K562 (cell line): ENCODE results near the gene SPHK1. TPM values are rescaled to one million over a fixed set of nuclear protein-coding genes. Genes with fewer than 3 reads are reported as not detected.

Experiments used
- CEBPG ChIP-seq, 3 experiments: fragments of 200-800 bp in 1 of 3; sonication (Bioruptor generic) in 1 of 3; sonication (generic) in 1 of 3; formaldehyde crosslinking in 1 of 3; IDR thresholded peaks in 2 of 3; conservative IDR thresholded peaks in 1 of 3; 2 replicates each; pipeline versions ENCODE4 v1.6.1 to v1.8.0; 2016 to 2022; ENCODE audit warnings: missing compliant biosample characterization in 2 of 3, missing genetic modification characterization in 2 of 3, mild to moderate bottlenecking in 1 of 3, missing genetic modification reagents in 1 of 3
- CTBP1 ChIP-seq: fragments of 450-650 bp; IDR thresholded peaks from 2 replicates; pipeline ENCODE4 v1.6.1; 2016; ENCODE audit warnings: borderline replicate concordance
- DMBX1 ChIP-seq: fragments of 250-450 bp; sonication (Bioruptor Pico); IDR thresholded peaks from 2 replicates; pipeline ENCODE4 v1.8.0; 2022; ENCODE audit warnings: inconsistent platforms, mild to moderate bottlenecking, moderate library complexity, borderline replicate concordance
- E2F6 ChIP-seq, 2 experiments: IDR thresholded peaks; 2 replicates each; pipeline ENCODE4 v1.6.1; 2011; ENCODE audit warnings: borderline replicate concordance in 1 of 2, control low read depth in 1 of 2, low read depth in 1 of 2, low read length in 1 of 2, mild to moderate bottlenecking in 1 of 2, mixed read lengths in 1 of 2, moderate library complexity in 1 of 2; ENCODE audit not compliant: insufficient read depth in 1 of 2, insufficient read length in 1 of 2, poor library complexity in 1 of 2, severe bottlenecking in 1 of 2; ENCODE audit errors: extremely low read depth in 1 of 2
- ETS1 ChIP-seq: conservative IDR thresholded peaks from 2 replicates; pipeline ENCODE4 v1.6.1; 2011; ENCODE audit warnings: low read depth, mild to moderate bottlenecking, low read length; ENCODE audit not compliant: control insufficient read depth
- FOXA3 ChIP-seq, 2 experiments: fragments of 450-650 bp in 1 of 2; sonication (generic) in 1 of 2; formaldehyde crosslinking; IDR thresholded peaks in 1 of 2; conservative IDR thresholded peaks in 1 of 2; 2 replicates each; pipeline versions ENCODE4 v1.4.0 to v1.8.0; 2020 to 2022; ENCODE audit warnings: mild to moderate bottlenecking in 2 of 2, missing genetic modification reagents in 1 of 2
- FOXP1 ChIP-seq: sonication (generic); formaldehyde crosslinking; IDR thresholded peaks from 2 replicates; pipeline ENCODE4 v1.8.0; 2022; ENCODE audit warnings: mild to moderate bottlenecking, missing genetic modification reagents
- GABPA ChIP-seq: fragments of 200-800 bp; sonication (Bioruptor generic); conservative IDR thresholded peaks from 2 replicates; pipeline ENCODE4 v1.6.1; 2016; ENCODE audit warnings: low read depth, missing genetic modification characterization, missing compliant biosample characterization
- NRF1 ChIP-seq, 2 experiments: fragments of 450-650 bp; IDR thresholded peaks in 1 of 2; conservative IDR thresholded peaks in 1 of 2; 2 replicates each; pipeline ENCODE4 v1.6.1; 2014; ENCODE audit warnings: mild to moderate bottlenecking in 2 of 2
- polyA plus RNA-seq, 8 experiments: library from polyadenylated mRNA; depleted of rRNA in 4 of 8; stranded (reverse) in 5 of 8; unstranded in 3 of 8; fragments of >200 nt; fragmentation: Nextera tagmentation in 2 of 8; fragmentation: Illumina TruSeq in 1 of 8; extraction: Ambion mirVana in 2 of 8; extraction: Trizol in 1 of 8; gene quantifications; 2 replicates each; pipeline versions ENCODE4 v1.2.1 to v1.2.3, GENCODE V29; 2011 to 2014; ENCODE audit warnings: inconsistent platforms in 1 of 8, missing spikeins in 1 of 8
- total RNA-seq, 7 experiments: library from RNA; depleted of rRNA in 6 of 7; stranded (reverse); fragments of >200 nt in 6 of 7; fragmentation: Illumina TruSeq in 2 of 7; extraction: Trizol in 2 of 7; gene quantifications; 2 replicates each; pipeline versions ENCODE4 v1.2.1 to v1.2.3, GENCODE V29; 2011 to 2021; ENCODE audit warnings: low replicate concordance in 1 of 7
- TF ChIP-seq, protein P1 (sequence below): fragments of 250-450 bp; sonication (Bioruptor Pico); IDR thresholded peaks from 2 replicates; pipeline ENCODE4 v1.8.0; 2022; ENCODE audit warnings: inconsistent platforms
- TF ChIP-seq, protein P2 (sequence below), 2 experiments: fragments of 450-650 bp in 1 of 2; IDR thresholded peaks; 2 replicates each; pipeline ENCODE4 v1.6.1; 2011 to 2017; ENCODE audit warnings: low read depth in 2 of 2, antibody characterized with exemption in 1 of 2, borderline replicate concordance in 1 of 2, low read length in 1 of 2, mild to moderate bottlenecking in 1 of 2, mixed read lengths in 1 of 2; ENCODE audit not compliant: control insufficient read depth in 1 of 2
- TF ChIP-seq, protein P3 (sequence below): fragments of 250-450 bp; sonication (Bioruptor Pico); IDR thresholded peaks from 2 replicates; pipeline ENCODE4 v1.4.0; 2020
- TF ChIP-seq, protein P4 (sequence below), 3 experiments: fragments of 200-800 bp in 1 of 3; sonication (Bioruptor generic) in 1 of 3; sonication (generic) in 1 of 3; formaldehyde crosslinking in 1 of 3; IDR thresholded peaks; 2 replicates each; pipeline versions ENCODE4 v1.6.1 to v1.8.0; 2016 to 2022; ENCODE audit warnings: mild to moderate bottlenecking in 2 of 3, missing compliant biosample characterization in 2 of 3, missing genetic modification characterization in 2 of 3, missing genetic modification reagents in 1 of 3

SPHK1 gene
- total and polyA plus RNA-seq, 9 of the 15 experiments (the other 6 are each of a cell fraction or from before 2014, with no cell fraction given) = 0.21 to 60.3 (median 14.5) TPM

- 0 out of 4 replicates have a peak, but pooled peaks of 1 of the 2 experiments have one; percentile 57 for TF ChIP-seq FOXA3 (CRISPR knock-in tag; conservative IDR thresholded peaks at IDR 0.05 in 1 of 2, IDR thresholded peaks at IDR 0.05 in 1 of 2)
- TF ChIP-seq, protein P1, sequence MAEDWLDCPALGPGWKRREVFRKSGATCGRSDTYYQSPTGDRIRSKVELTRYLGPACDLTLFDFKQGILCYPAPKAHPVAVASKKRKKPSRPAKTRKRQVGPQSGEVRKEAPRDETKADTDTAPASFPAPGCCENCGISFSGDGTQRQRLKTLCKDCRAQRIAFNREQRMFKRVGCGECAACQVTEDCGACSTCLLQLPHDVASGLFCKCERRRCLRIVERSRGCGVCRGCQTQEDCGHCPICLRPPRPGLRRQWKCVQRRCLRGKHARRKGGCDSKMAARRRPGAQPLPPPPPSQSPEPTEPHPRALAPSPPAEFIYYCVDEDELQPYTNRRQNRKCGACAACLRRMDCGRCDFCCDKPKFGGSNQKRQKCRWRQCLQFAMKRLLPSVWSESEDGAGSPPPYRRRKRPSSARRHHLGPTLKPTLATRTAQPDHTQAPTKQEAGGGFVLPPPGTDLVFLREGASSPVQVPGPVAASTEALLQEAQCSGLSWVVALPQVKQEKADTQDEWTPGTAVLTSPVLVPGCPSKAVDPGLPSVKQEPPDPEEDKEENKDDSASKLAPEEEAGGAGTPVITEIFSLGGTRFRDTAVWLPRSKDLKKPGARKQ (CRISPR knock-in tag) = no peak
- TF ChIP-seq CTBP1 = peak; percentile 82
- TF ChIP-seq, protein P2, sequence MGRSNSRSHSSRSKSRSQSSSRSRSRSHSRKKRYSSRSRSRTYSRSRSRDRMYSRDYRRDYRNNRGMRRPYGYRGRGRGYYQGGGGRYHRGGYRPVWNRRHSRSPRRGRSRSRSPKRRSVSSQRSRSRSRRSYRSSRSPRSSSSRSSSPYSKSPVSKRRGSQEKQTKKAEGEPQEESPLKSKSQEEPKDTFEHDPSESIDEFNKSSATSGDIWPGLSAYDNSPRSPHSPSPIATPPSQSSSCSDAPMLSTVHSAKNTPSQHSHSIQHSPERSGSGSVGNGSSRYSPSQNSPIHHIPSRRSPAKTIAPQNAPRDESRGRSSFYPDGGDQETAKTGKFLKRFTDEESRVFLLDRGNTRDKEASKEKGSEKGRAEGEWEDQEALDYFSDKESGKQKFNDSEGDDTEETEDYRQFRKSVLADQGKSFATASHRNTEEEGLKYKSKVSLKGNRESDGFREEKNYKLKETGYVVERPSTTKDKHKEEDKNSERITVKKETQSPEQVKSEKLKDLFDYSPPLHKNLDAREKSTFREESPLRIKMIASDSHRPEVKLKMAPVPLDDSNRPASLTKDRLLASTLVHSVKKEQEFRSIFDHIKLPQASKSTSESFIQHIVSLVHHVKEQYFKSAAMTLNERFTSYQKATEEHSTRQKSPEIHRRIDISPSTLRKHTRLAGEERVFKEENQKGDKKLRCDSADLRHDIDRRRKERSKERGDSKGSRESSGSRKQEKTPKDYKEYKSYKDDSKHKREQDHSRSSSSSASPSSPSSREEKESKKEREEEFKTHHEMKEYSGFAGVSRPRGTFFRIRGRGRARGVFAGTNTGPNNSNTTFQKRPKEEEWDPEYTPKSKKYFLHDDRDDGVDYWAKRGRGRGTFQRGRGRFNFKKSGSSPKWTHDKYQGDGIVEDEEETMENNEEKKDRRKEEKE (IDR thresholded peaks at IDR 0.05; ENCODE audit: borderline replicate concordance in 1 of 2, control insufficient read depth in 1 of 2, low read depth in 2 of 2, low read length in 1 of 2) = no peak
- TF ChIP-seq, protein P3, sequence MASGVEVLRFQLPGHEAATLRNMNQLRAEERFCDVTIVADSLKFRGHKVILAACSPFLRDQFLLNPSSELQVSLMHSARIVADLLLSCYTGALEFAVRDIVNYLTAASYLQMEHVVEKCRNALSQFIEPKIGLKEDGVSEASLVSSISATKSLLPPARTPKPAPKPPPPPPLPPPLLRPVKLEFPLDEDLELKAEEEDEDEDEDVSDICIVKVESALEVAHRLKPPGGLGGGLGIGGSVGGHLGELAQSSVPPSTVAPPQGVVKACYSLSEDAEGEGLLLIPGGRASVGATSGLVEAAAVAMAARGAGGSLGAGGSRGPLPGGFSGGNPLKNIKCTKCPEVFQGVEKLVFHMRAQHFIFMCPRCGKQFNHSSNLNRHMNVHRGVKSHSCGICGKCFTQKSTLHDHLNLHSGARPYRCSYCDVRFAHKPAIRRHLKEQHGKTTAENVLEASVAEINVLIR (CRISPR knock-in tag) = no peak
- TF ChIP-seq NRF1 (conservative IDR thresholded peaks at IDR 0.05 in 1 of 2, IDR thresholded peaks at IDR 0.05 in 1 of 2) = peak; percentile 74 to 79
- TF ChIP-seq DMBX1 = no peak
- TF ChIP-seq, protein P4, sequence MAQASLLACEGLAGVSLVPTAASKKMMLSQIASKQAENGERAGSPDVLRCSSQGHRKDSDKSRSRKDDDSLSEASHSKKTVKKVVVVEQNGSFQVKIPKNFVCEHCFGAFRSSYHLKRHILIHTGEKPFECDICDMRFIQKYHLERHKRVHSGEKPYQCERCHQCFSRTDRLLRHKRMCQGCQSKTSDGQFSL (CRISPR knock-in tag; IDR thresholded peaks at IDR 0.05) = no peak
- TF ChIP-seq, protein P4 (tag; IDR thresholded peaks at IDR 0.05) = no peak
- TF ChIP-seq ETS1 = 0 out of 2 replicates have a peak, but pooled peaks have one; percentile 11
- peak in 1 of 2 experiments; percentile 62 for TF ChIP-seq E2F6 (IDR thresholded peaks at IDR 0.05; ENCODE audit: borderline replicate concordance in 1 of 2, extremely low read depth in 1 of 2, insufficient read depth in 1 of 2, insufficient read length in 1 of 2, low read depth in 1 of 2, low read length in 1 of 2, poor library complexity in 1 of 2, severe bottlenecking in 1 of 2)
- peak; percentile 6; the same call in 1 of the 2 replicates for TF ChIP-seq GABPA (tag)
- peak; percentile 17; the same call in 1 of the 2 replicates for TF ChIP-seq CEBPG (CRISPR knock-in tag; IDR thresholded peaks at IDR 0.05)
- TF ChIP-seq CEBPG (tag; conservative IDR thresholded peaks at IDR 0.05 in 1 of 2, IDR thresholded peaks at IDR 0.05 in 1 of 2) = no peak
- peak; percentile 94 for TF ChIP-seq FOXP1 (CRISPR knock-in tag)
These were observed 1.4 kb upstream of the SPHK1 start (continued) for GRCh38 chr17:76382803-76383545.
